Upper lobe of left lung (tissue), 4 donors: Measurements from ENCODE around the gene MLLT3.
A peak's percentile ranks its signal among the peaks of the same experiment; 100 is the strongest.

Source experiments
- POLR2A ChIP-seq, 4 donors: fragments of 450-650 bp; IDR thresholded peaks; one replicate each; pipeline ENCODE4 v1.5.1; 2016 to 2017; ENCODE audit warnings: antibody characterized with exemption in 4 of 4, mild to moderate bottlenecking in 2 of 4
- POLR2AphosphoS5 ChIP-seq, 2 donors: sonication (generic); formaldehyde crosslinking; IDR thresholded peaks; one replicate each; pipeline ENCODE4 v1.5.1; 2017; ENCODE audit warnings: antibody characterized with exemption in 2 of 2
- TF ChIP-seq, protein P1 (sequence below), 6 experiments: fragments of 450-650 bp in 4 of 6; fragments of 200-600 bp in 2 of 6; sonication (generic) in 2 of 6; IDR thresholded peaks; one replicate each; pipeline ENCODE4 v1.5.1; 2016 to 2019; ENCODE audit warnings: antibody characterized with exemption in 6 of 6

DNA sequence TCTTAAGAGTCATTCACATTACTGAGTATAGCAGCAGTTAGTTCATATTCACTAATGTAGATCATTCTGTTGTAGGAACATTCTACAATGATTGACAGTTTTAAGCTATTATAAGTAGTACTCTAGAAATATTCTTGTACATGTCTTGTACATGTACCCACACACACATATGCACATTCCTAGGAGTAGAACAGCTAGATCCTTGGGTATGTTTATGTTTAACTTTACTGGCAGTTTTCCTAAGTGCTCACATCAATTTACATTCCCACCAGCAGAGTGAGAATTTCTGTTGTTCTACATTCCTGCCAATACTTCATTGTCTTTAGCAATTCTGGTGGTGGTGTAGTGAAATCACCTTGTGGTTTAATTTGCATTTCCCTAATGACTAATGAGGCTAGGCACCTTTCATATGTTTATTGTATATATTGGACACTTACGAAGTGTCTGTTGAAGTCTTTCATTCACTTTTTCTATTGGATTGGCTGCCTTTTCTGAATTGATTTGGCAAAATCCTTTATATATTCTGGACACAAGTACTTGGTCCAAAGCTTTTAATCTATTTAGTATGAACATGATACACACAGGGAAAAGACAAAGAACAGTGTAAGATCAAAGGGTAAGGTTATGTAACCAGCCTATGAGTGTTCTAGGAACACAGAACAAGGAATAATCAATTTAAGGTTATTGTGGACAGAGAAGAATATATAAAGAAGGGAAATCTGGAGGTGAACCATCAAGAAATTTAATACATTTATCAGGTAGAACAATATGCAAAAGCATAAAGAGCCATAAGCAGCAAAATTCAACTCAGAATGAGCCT lies 95.6 kb downstream of the MLLT3 start:
- TF ChIP-seq, protein P1, sequence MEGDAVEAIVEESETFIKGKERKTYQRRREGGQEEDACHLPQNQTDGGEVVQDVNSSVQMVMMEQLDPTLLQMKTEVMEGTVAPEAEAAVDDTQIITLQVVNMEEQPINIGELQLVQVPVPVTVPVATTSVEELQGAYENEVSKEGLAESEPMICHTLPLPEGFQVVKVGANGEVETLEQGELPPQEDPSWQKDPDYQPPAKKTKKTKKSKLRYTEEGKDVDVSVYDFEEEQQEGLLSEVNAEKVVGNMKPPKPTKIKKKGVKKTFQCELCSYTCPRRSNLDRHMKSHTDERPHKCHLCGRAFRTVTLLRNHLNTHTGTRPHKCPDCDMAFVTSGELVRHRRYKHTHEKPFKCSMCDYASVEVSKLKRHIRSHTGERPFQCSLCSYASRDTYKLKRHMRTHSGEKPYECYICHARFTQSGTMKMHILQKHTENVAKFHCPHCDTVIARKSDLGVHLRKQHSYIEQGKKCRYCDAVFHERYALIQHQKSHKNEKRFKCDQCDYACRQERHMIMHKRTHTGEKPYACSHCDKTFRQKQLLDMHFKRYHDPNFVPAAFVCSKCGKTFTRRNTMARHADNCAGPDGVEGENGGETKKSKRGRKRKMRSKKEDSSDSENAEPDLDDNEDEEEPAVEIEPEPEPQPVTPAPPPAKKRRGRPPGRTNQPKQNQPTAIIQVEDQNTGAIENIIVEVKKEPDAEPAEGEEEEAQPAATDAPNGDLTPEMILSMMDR (IDR thresholded peaks at IDR 0.05) = peak in 2 of 6 experiments; percentile 13 to 45
- no peak for TF ChIP-seq POLR2AphosphoS5 (IDR thresholded peaks at IDR 0.05)
- TF ChIP-seq POLR2A (IDR thresholded peaks at IDR 0.05) = no peak
